Ureter (tissue), 1 donor: ENCODE data around the gene STAT1. TPM values are rescaled to one million over a fixed set of nuclear protein-coding genes. Genes with fewer than 3 reads are reported as not detected.

Experiments used
- total RNA-seq: library from RNA; stranded (reverse); gene quantifications from one replicate; pipeline ENCODE4 v1.2.4, GENCODE V29; 2023
- donor health status: DM: yes; HTN: yes; CAD: no.

Gene STAT1
- total RNA-seq, 1 donor from 2014 or later: 84.1 TPM

Other genes starting within 250 kb of the STAT1 start
- 105 TPM for gene GLS, start 133.3 kb downstream of the STAT1 start, total RNA-seq
- gene STAT4, start 136.8 kb upstream of the STAT1 start, total RNA-seq: 5.3 TPM
- 87.6 TPM for gene MYO1B, start 231.2 kb upstream of the STAT1 start, total RNA-seq